ENCODE measurements around the gene DLEC1. TPM values are rescaled to one million over a fixed set of nuclear protein-coding genes. Genes with fewer than 3 reads are reported as not detected.
A peak's percentile ranks its signal among the peaks of the same experiment; 100 is the strongest.

Gene DLEC1
- total RNA-seq, 4 donors from 2014 or later, result 0.08 to 2.9 (median 0.57) TPM

- intact Hi-C loops (cut with DNase I; ENCODE audit: low total_unique reads), result no loop called here
Observed at GRCh38 chr3:38022896-38023709, 15.9 kb upstream of the DLEC1 start.

GRCh38 chr3:38026856-38027255, 12.2 kb upstream of the DLEC1 start:
- no peak overlapping the region for H3K4me3 ChIP-seq (ENCODE audit: low read depth, poor library complexity, severe bottlenecking)
- 70 to 83% methylated on average over 4 of the region's 4 CpGs for WGBS, 2 donors
- TF ChIP-seq POLR2A (IDR thresholded peaks at IDR 0.05), result no peak
- no peak for TF ChIP-seq CTCF (IDR thresholded peaks at IDR 0.05)
- intact Hi-C loops (cut with DNase I; ENCODE audit: low total_unique reads), result no loop called here
- DNase-seq (ENCODE audit: low spot score in 2 of 2), result no peak

More at GRCh38 chr3:38022896-38023709, 15.9 kb upstream of the DLEC1 start:
- no peak overlapping the region for H3K4me3 ChIP-seq (ENCODE audit: low read depth, poor library complexity, severe bottlenecking)
- no peak for TF ChIP-seq POLR2A (IDR thresholded peaks at IDR 0.05)
- TF ChIP-seq CTCF (IDR thresholded peaks at IDR 0.05), result no peak
- DNase-seq (ENCODE audit: low spot score in 2 of 2), result peak in 1 of 2 donors; percentile 79
- 76 to 77% methylated on average over 6 of the region's 6 CpGs for WGBS, 2 donors

- WGBS, 2 donors, result 67 to 71% methylated on average over 6 of the region's 6 CpGs
- intact Hi-C loops (cut with DNase I; ENCODE audit: low total_unique reads), result no loop called here
- no peak for TF ChIP-seq POLR2A (IDR thresholded peaks at IDR 0.05)
- no peak for TF ChIP-seq CTCF (IDR thresholded peaks at IDR 0.05)
- H3K4me3 ChIP-seq (ENCODE audit: low read depth, poor library complexity, severe bottlenecking), result no peak overlapping the region
- DNase-seq (ENCODE audit: low spot score in 2 of 2), result peak in 1 of 2 donors; percentile 86
Observed at GRCh38 chr3:38027466-38028465, 11.2 kb upstream of the DLEC1 start.

GRCh38 chr3:38028621-38029361, 10.2 kb upstream of the DLEC1 start:
- DNase-seq (ENCODE audit: low spot score in 2 of 2), result peak in 1 of 2 donors; percentile 89
- 10 to 24% methylated on average over 31 to 38 of the region's 45 CpGs for WGBS, 2 donors
- TF ChIP-seq CTCF (IDR thresholded peaks at IDR 0.05), result no peak
- TF ChIP-seq POLR2A (IDR thresholded peaks at IDR 0.05), result no peak
- H3K4me3 ChIP-seq (ENCODE audit: low read depth, poor library complexity, severe bottlenecking), result peak overlapping the region; percentile 53
- intact Hi-C loops (cut with DNase I; ENCODE audit: low total_unique reads), result no loop called here

GRCh38 chr3:38029400-38030125, 9.4 kb upstream of the DLEC1 start, which contains the start of gene PLCD1:
TSS of gene PLCD1 (minus strand) at chr3:38029642. CDS start at chr3:38029539, 103 bp downstream.
- intact Hi-C loops (cut with DNase I; ENCODE audit: low total_unique reads), result no loop called here
- peak; percentile 81 to 97 for DNase-seq (ENCODE audit: low spot score in 2 of 2)
- WGBS, 2 donors, result 2 to 10% methylated on average over 4 to 27 of the region's 75 CpGs
- peak within 1 kb of the TSS; percentile 53 for H3K4me3 ChIP-seq (ENCODE audit: low read depth, poor library complexity, severe bottlenecking)
- TF ChIP-seq CTCF (IDR thresholded peaks at IDR 0.05), result no peak
- TF ChIP-seq POLR2A (IDR thresholded peaks at IDR 0.05), result no peak

Data from lower leg skin (tissue), 4 donors.